NCI-H510A treated with DMSO at 0.1 percent for 48 hours (cell line): ENCODE measurements around the gene ALX4.

Experiments used
- DNase-seq: peaks from one replicate; lab custom pipeline; 2025; lab: John Stamatoyannopoulos, UW

The ALX4 gene

GRCh38 chr11:44335052-44335760 is 25.3 kb upstream of the ALX4 start:
- DNase-seq, result no peak

GRCh38 chr11:44334356-44335004 is 24.5 kb upstream of the ALX4 start:
- no peak for DNase-seq

DNA sequence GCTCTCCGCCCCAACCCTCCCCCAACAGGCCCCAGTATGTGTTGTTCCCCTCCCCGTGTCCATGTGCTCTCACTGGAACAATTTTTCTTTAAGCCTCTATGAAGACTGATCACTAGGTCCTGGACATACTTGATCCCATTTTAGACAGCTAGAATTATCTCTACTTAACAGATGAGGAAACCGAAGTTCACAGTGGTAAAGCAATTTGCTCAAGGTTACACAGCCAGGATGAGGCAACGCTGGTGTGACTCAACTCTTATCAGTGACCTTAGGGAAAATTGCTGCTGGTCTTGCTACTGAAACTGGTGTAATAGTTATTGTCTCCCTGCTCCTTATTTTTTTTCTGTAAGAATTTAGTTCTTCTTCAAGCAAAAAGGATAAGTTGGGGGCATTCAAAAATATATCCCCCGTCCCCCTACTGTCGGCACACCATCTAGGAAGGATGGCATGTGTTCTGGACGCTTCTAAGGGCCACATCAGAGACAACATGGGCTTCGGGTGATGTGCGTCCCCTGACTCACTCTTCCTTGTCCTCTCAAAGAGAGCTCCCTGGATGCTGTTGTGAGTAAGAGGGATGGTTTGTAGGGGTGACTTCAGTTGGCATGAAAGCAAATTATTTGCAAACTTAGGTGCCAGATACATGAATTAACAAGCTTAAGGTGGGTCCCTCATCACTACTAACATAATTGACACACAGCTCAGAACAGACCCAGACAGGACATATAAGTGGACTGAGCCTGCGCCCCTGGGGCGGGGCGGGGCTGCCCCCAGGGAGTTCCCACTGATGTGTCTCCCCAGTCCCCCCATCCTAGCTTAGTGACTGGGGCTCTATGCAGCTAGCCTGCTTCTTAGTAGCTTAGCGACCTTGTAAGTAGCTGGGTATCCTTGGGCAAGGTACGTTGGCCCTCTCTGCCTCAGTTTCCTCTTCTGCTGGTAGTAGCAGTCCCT is 23.6 kb upstream of the ALX4 start:
- no peak for DNase-seq

DNA sequence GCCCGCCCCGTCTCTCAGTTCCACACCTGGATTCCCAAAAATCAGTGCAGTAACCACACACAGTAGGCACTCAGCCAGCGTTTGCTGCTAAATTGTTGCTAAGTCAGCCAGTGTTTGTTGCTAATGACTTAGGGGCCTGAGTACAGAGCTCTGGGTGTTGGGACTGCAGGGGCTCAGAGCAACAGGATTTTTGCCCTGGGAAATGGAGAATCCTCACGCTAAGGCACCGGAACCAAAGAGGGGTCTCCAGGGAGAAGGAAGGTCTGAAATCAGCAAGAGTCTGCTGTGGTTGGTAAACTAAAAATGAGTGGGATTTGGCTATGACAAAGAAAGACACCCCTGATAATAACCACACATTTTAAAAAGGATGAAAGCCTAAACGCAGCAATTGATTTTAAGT is 22.7 kb upstream of the ALX4 start:
- no peak for DNase-seq

- DNase-seq, result no peak
These were observed 19.7 kb upstream of the ALX4 start for GRCh38 chr11:44329472-44330230.

DNA sequence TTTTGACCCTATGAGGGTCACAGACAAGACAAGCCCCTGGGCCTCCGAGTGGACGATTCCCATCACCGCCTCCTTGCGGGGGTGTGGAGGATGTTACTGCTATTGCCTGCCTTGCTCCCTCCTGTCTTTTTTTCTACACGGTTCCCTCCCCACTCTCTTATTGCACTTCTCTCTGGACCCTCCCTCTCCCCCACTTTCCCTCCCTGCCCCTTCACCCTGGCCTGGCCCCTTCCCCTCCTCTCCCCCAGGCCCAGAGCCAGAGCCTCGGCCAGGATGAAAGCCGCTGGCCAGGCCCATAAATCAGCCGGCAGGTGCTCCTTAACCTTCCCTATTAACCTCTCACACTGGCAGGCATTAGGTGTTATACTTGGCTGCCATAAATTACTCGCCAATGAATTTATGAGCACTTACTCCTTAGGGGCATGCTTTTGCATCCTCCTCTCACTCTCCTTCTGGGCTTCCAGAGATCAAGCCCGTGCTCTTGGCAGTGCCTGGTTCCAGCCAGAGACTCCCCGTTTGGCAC is 18.3 kb upstream of the ALX4 start:
- peak; percentile 64 for DNase-seq

DNA sequence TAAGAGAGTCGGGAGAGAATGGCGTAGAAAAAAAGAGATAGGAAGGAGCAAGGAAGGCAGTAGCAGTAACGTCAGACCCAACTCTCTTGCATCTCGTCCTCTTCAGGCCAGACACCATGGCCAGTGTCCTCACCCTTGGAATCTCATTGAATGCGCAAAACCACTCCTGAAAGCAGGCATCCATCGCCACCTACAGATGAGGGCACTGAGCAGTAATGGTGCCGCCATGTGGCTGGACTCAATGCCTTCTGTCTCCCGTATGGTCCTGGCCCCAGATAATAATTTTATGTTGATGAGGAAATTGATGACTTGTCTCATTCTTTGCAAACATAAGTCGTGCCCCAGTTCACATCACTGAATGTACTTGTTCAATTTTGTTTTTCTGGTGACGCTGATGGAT is 17.8 kb upstream of the ALX4 start:
- peak; percentile 38 for DNase-seq

GRCh38 chr11:44326615-44327475 is 16.9 kb upstream of the ALX4 start:
- DNase-seq, result no peak

- no peak for DNase-seq
These were observed 15.8 kb upstream of the ALX4 start for GRCh38 chr11:44325698-44326097.

GRCh38 chr11:44324749-44325525 is 15.0 kb upstream of the ALX4 start:
- peak; percentile 75 for DNase-seq

DNA sequence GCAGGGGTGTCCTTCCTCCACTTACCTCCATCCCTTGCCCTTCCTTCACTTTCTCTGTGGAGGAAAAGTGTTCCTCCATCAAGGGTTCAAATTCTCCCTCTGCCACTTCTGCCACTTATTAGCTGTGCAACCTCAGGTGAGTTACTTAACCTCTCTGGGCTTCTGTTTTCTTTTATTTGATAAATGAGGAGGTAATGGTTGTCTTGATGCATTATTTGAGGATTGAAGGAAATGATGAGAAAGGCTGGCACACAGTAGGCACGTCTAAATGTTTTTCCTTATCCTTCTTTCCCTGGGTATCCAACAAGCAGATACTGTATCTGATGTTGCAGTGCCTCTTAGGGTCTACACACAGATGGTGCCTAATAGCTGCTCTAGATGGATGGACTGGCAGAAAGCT is 14.3 kb upstream of the ALX4 start:
- no peak for DNase-seq

DNA sequence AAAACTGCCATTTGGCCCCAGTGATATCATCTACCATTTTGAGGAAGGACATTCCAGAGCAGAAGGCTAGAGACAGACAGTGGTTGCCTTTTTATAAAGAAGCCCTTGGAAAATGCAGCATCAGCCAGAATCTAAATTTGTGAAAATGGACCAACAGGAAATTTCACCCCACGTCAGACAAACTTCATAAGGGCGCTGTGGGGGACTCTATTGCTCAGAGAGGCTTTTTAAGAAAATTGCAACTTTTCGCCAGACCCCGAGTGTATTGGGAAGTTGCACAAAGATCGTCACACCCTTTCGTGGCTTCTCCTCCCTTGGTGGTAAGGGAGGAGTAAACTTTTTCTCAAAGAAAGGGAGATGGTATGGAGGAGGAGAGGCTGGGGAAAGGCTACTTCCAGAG is 12.3 kb upstream of the ALX4 start:
- DNase-seq, result no peak

DNA sequence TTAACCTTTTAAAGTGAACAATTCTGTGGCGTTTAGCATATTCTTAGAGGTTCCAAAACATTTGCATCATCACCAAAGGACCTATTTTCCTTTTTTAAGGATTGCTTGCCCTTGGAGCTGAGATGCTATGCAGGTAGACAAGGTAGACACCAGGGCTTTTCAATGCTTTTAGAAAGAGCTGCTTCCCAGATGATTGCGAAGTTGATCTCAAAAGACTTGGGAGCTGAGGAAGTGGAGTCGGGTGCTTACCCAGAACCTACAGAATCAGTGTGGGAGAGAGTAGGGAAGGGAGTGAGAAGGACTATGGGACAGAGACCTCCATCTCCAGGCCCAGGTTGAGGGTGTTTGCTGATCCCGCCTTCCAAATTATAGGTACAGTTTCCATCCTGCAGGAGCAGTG is 11.1 kb upstream of the ALX4 start:
- DNase-seq, result no peak

DNA sequence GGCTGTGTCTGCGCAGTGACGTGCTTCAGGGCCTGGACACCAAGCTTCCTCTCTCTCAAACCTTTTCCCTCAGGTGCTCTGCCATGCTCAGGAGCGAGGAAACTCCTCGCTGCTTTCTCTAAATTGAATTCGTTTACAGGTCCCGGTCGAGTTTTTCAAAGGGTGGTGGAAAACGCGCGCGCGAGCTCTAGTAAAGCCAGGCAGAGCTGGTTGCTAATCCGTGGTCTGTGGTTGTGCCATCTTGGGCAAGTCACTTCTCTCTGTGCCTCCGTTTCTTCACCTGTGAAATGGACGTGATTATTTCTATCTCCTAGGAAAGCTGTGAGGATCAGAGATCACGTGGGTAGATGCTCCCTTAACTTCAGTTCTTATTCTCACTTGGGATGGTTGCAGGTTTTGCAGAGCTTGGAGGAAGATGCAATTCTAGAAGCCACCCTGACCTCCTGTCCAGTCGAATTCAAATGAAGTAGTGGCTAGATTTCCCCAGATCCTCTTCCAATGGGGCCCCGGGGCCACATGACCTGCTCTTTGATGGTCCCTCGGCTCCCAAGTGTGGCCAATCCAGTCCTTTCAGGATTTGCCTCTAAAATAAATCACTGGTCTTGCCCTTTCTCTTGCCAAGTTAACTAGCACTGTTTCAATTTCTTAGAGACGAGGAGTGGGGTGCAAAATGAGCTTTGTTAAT is 10.5 kb upstream of the ALX4 start:
- DNase-seq, result no peak

DNA sequence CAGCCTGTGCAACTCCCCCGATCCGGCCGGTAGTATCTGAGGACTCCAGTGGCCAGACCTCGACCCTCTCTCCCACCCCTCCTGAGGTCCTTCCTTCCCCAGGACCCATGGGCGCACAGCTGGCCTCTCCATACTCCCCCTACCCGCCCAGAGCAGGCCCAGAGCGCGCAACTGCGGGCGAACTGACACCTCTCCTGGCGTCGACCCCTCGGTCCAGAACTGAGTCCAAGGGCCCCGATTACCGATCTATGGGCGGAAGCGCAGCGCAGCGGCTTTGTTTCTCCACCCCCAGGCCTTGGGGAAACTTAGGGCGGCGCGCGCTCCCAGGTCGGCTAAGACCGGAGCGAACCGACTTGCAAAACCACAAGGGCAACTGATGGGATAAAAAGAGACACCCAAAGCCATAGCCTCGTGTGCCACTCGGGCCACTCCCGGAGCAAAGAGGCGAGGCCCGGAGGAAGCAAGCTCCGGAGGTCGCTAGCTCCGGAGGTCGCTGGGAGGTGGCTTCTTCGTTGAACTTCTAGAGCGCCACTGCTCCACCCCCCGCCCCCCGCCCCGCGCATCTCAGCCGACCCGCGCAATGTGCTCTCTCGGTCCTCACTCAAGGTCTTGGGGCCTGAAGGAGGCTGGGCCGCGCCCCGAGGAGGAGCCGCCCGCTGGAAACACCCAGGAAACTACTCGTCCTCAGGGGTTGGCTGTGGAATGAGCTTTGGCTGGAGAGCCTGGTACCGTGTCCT is 9.8 kb upstream of the ALX4 start:
- DNase-seq, result no peak

DNA sequence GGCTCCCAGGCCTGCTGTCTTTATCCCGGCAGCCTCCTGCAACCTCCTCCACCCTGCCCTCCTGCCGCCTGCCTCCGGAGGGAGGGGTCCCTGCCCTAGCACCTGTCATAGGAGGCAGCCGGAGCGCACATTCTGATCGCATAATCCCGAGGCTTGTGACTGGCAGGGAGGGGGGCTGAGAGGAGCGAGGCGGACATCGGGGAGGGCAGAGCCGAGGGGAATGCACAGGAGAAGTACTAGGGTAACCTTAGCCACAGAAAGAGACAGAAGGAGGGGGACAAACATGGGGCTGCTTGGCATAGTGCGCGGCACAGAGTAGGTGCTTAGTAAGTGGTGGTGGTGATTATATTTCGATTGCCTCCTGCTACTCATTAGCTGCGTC is 9.2 kb upstream of the ALX4 start:
- no peak for DNase-seq

GRCh38 chr11:44318369-44318768 is 8.4 kb upstream of the ALX4 start:
- no peak for DNase-seq

DNA sequence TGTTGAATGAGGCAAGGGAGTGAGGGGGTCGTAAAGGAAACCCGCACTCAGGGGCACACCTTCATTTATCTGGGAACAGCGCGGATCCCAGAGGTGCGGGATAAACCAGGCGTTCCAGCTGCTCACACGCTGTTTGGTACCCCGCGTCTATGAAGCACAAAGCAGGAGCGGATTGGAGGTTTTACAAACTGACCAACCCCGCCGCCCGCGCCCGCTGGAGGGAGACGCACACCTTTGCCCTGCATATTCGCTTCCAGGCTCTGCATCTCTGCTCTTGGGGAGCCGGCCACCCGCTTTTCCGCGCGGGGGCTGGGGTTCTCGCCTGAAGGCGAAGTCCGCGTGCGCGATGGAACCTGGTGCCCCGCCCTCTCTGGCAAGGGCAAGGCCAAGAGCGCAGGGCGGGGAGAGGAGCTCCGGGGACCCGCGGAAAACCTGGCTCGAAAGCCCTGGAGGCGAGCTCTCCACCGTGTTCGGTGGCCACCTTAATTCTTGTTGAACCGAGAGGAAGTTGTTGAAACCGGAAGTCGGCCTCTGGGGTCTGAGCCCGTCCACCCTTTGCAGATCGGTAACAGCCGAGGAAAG is 6.8 kb upstream of the ALX4 start:
- DNase-seq, result peak; percentile 57
